Fibroblast of pulmonary artery (primary cell): Measurements from ENCODE around the gene HJURP.

Experiments
- DNase-seq: peaks from one replicate; pipeline ENCODE4 v3.0.0-alpha.2; 2010; ENCODE audit warnings: low read depth
- H3K4me3 ChIP-seq: replicated peaks from 2 replicates; pipeline ENCODE4 v1.5.1; 2011; ENCODE audit warnings: low read depth, mild to moderate bottlenecking, control low read depth, low read length, moderate library complexity
- CTCF ChIP-seq: IDR thresholded peaks from 2 replicates; pipeline ENCODE4 v1.5.1; 2011; ENCODE audit warnings: mild to moderate bottlenecking, control low read depth, low read length, inconsistent platforms; ENCODE audit errors: missing control alignments

Gene HJURP

GRCh38 chr2:233803994-233804393 lies 50.3 kb downstream of the HJURP start:
- TF ChIP-seq CTCF = no peak
- H3K4me3 ChIP-seq = no peak overlapping the region
- DNase-seq = no peak

GRCh38 chr2:233803292-233803911 lies 50.9 kb downstream of the HJURP start:
- DNase-seq = no peak
- H3K4me3 ChIP-seq = no peak overlapping the region
- no peak for TF ChIP-seq CTCF

GRCh38 chr2:233802132-233802815 lies 52.1 kb downstream of the HJURP start:
- DNase-seq = no peak
- TF ChIP-seq CTCF = no peak

GRCh38 chr2:233801357-233802131 lies 52.8 kb downstream of the HJURP start:
- DNase-seq = peak; percentile 24
- TF ChIP-seq CTCF = no peak
- H3K4me3 ChIP-seq = no peak overlapping the region

More at GRCh38 chr2:233802132-233802815, 52.1 kb downstream of the HJURP start:
- no peak overlapping the region for H3K4me3 ChIP-seq

GRCh38 chr2:233800208-233800607 lies 54.1 kb downstream of the HJURP start:
- H3K4me3 ChIP-seq = no peak overlapping the region
- DNase-seq = no peak
- TF ChIP-seq CTCF = no peak

GRCh38 chr2:233799716-233800115 lies 54.6 kb downstream of the HJURP start:
- DNase-seq = no peak
- TF ChIP-seq CTCF = no peak
- H3K4me3 ChIP-seq = no peak overlapping the region
